NCI-H146 treated with DMSO at 0.1 percent for 48 hours (cell line): Measurements from ENCODE around the gene CEP55.
A peak's percentile ranks its signal among the peaks of the same experiment; 100 is the strongest.

Experiments
- DNase-seq: peaks from one replicate; lab custom pipeline; 2025; ENCODE audit not compliant: unreplicated experiment; lab: John Stamatoyannopoulos, UW

The CEP55 gene

DNA sequence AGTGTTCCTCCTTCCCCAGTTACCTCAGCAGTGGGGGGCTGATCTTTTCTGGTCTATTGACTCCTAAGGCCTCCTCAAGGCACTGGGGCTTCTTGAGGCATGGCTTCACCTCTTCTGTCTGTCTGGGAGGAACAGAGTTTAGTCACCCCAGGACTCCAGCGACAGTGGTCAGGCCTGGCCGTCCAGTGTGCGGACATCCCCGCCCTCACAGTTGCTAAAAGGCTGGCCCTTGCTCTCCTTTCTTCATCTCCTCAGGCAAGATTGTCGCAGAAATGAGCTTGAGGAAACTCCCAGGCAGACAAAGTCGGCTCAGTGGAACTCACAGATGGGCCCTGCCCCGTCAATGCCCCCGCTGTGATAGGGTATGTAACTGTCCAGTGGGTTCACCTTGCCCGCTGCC lies 63.1 kb downstream of the CEP55 start:
- no peak for DNase-seq

DNA sequence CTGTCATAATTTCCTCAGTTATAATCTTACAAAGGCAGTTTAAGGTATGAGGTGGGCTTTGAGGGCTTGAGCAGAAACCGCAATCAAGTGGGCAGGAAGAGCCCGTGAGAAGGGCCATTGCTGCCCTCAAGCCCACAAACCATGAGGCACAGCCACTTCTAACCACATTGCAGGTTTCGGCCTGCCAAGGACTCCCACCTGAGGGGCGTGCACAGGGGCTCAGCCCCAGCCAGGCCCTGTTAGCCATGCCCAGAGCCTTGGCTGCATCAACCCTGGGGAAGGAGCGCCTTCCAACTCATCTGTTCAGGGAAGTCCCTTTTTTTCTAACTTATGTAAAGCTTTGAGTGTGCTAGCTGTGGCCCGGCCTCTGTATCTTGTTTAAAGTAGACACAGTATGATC lies 64.1 kb downstream of the CEP55 start:
- no peak for DNase-seq

DNA sequence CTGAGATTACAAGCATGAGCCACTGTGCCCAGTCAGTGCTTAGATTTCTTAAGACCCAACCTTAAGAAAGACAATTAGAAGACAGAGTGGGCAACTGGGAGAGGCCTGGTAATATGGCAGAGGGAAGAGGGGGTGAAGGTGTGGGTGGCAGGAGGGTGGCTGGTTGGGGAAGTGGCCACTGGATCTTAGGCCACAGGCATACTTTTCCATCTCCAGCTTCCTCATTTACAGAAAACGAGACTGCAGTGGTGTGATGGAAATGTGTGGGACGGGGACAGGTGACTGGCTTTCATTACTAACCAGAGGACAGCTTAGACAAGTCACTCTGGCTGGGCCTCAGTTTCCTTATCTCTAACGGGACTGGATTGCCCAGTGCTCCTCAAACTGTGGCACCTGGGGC lies 69.0 kb downstream of the CEP55 start:
- DNase-seq: no peak

DNA sequence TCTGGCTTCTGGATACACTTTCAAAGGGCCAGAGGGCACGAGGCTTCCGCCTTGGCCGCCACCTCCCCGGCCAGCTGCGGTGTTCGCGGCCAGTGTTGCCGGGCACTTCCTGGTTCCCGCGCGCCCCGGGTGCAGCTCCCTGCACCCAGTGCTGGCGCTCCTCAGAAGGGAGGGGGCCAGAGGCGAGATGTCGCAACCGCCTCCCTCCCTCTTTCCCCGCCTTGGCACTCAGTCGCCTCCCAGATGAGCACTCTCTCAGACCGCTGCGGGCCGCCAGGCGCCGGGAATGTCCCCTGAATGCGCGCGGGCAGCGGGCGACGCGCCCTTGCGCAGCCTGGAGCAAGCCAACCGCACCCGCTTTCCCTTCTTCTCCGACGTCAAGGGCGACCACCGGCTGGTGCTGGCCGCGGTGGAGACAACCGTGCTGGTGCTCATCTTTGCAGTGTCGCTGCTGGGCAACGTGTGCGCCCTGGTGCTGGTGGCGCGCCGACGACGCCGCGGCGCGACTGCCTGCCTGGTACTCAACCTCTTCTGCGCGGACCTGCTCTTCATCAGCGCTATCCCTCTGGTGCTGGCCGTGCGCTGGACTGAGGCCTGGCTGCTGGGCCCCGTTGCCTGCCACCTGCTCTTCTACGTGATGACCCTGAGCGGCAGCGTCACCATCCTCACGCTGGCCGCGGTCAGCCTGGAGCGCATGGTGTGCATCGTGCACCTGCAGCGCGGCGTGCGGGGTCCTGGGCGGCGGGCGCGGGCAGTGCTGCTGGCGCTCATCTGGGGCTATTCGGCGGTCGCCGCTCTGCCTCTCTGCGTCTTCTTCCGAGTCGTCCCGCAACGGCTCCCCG lies 70.2 kb downstream of the CEP55 start, which contains the start of gene FFAR4:
FFAR4 (plus strand) TSS at position 231 of the 842 bp plus-strand sequence; CDS start at position 287, 56 bp downstream.
- peak; percentile 61 for DNase-seq

DNA sequence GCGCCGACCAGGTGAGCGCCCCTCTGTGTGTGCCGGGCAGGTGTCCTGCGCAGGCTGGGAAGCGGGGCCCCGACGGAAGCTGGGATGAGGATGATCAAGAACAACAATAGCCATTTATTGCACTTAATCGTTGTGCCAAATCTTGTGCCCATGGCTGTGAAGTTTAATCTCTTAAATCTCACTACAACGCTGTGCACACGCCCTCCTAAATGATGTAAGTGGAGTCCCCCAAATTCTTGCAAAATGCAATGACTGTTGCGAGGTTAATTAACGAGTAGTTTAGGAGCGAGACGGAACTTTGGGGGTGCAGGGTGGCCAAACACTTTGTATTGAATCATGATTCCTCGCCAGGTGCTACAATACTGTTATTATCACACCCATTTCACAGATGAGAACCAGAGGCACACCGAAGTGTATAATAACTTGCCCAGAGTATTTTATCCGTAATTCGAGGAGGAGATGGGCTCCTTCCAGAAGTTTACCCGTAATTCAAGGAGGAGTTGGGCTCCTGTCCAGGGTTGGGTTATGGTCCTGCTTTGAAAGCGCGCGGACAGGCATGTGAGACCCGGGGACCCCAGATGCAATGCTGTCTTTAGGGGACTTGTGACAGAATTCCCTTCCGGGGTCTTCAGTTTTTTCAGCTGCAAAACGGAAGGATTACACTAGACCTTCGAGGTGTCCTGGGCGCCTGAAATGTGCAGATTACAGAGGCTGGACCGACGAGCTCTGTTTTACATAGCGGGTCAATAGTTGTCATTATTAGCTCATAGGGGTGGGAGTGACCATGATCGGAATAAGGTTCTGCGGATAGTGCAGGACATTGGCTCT lies 71.1 kb downstream of the CEP55 start:
- no peak for DNase-seq

DNA sequence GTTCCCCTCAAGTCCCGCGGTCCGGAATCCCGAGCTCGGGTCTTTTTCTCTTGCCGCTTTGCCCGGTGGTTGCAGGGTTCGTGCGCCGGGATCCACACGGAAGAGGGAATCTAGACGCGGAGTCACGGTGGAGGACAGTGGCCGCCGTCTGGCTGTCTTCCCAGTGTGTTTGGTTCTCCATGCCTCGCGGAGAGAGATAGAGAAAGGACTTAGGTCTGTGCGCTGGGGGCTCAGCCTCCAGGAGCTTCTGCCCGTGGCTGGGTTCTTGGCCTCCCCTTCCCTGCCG lies 71.6 kb downstream of the CEP55 start:
- no peak for DNase-seq

DNA sequence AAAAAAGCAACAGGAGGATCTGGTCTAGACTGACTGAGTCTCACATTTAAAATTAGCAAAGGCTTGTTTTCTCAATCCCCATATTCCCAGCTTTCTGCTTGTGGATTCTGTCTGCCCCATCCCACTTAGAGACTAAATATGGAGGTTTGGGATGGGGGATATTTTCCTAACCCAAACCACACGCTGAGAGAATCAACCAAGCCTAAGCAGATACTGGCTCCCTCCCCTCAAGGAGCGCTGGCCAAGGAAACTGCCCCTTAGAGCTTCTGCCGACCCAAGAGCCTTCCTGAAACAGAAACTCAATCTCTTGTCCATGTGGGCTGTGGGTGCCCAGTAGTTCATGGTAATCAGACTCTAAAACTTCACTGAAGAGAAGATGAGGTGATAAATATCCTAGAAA lies 74.0 kb downstream of the CEP55 start:
- no peak for DNase-seq

DNA sequence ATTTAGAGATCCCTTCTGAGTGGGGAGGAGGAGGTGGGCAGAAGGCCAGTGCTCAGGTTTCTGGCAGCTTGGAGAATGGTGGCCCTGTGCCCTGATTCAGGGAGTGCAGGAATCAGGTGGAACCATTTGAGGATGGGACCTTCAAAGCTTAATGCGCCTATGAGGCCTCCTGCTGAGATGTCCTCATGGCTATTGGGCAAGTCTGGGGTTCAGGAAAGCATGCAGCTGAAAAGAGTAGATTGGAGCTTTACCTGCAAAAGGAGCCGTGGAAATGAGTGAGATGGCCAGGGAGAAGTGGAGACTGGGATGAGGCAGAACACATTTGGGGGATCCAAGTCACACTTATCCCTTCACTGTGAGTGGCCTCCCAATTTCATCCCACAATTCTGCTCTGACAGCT lies 76.2 kb downstream of the CEP55 start:
- DNase-seq: no peak

DNA sequence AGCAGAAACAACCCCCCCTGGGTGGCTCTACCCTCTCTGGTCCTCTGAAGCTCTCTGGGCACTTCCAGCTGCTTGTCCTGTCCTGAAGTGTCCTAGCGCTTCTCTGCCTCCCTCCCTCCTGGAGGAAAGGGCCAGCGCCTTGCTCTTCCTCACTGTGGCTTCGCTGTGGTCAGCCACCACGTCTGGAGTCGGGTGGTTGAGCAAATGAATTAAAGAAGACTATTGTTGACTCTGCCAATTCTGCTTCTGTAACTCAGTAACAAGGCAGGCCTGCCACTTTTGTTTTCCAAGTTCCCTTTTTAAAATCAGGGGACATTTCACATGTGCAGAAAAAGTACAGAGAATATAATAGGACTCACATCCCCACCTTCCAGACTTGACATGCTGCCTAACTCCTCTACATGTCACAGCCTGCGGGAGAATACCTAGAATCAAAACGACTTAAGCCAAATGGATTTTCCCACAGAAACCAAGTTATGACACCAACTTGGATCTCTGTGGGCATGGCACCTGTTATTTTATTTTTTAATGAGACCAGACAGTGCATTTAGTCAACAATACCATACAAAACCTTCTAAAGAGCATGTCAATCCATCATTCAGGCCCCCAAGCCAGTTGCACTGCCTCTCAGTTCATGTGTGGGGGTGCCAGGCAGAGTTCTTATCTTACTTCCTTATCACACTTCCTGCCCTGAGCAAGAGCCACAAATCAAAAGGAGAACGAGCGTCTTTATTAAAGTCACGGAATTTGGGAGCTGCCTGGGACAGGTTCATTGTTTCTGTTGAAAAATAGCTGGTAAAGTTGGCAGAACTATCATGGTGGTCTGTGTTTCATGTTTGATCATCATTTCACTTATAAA lies 76.9 kb downstream of the CEP55 start:
- DNase-seq: no peak

DNA sequence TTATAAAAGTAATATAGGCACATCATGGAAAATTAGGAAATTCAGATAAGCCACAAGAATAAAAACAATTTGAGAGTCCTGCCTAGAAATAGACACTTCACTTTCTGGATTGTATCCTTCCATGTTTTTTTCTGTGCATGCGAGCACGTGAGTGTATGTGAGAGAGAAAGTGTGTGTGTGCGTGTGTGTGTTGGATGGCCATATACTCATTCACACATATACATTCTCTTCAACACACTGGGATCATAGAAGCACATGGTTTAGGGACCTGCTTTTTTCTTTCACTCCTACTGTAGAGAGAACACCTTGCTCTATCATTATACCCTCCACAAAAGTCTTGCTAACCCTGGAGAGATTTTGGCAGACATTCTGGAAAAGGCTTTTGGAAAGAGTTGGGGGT lies 77.5 kb downstream of the CEP55 start:
- no peak for DNase-seq

DNA sequence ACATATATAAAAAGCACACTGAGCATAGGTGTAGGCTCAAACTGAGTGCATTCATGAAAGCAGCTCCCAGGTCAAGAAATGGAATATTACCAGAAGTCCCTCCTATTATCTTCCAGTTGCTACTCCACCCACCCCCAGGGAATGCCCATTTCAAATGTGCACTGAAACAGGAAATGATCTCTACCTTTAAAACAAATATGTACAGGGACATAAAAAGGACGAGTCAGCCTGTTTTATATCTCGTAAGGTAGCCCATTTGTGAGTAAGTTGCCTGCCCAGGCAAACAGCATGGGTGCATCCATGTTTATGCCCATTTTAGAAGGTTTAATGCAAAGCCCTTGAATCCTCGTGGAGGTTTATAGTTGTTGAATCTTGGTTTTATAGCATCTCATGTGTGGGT lies 80.5 kb downstream of the CEP55 start:
- DNase-seq: no peak

DNA sequence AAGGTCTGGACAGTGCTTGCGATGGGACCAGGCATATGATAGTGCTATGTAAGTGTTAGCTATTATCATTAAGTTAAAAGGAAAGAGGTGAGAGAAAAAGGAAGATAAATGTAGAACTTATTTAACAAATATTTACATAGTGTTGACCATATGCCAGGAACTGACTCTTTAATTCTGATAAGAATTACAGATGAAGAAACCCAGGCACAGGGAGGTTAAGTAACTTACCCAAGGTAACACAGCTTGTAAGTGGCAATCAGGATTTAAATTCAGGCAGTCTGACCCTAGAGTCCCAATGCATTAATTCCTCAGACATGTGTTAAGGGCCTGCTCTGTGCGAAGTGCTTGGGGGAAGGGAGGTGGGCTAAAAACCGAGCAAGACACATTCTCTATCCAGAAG lies 81.2 kb downstream of the CEP55 start:
- DNase-seq: no peak
